Naive thymus-derived CD4-positive, alpha-beta T cell (primary cell): ENCODE data around the gene KCNA1. TPM values are rescaled to one million over a fixed set of nuclear protein-coding genes. Genes with fewer than 3 reads are reported as not detected.
A peak's percentile ranks its signal among the peaks of the same experiment; 100 is the strongest.

ENCODE experiments used
- ATAC-seq: fragments of 150-1000 bp; cut with Tn5 transposase; 2 replicates; pipeline ENCODE4 v1.10.0; 2021; ENCODE audit warnings: mild to moderate bottlenecking, moderate library complexity
- CTCF ChIA-PET: fragments of 350-600 bp; sonication (Branson Sonifier 250); formaldehyde crosslinking; loops from one replicate; lab custom pipeline; 2021; ENCODE audit warnings: antibody characterized with exemption; lab: Charles Lee
- POLR2A ChIA-PET: fragments of 350-600 bp; sonication (Branson Sonifier 250); formaldehyde crosslinking; loops from one replicate; lab custom pipeline; 2021; ENCODE audit warnings: antibody characterized with exemption, inconsistent platforms; lab: Charles Lee
- DNase-seq, 9 donors: peaks; one replicate each; pipeline versions ENCODE4 v3.0.0 to v3.0.0-alpha.2; 2020 to 2022; ENCODE audit warnings: mixed read lengths in 1 of 9
- H3K27ac ChIP-seq: one replicate; pipeline ENCODE4 v1.7.0; 2013; ENCODE audit warnings: mild to moderate bottlenecking, low read depth, low read length, moderate library complexity
- H3K27me3 ChIP-seq, 2 donors: one replicate each; pipeline ENCODE4 v1.7.0; 2013; ENCODE audit warnings: low read length in 2 of 2, mild to moderate bottlenecking in 2 of 2, moderate library complexity in 2 of 2; ENCODE audit not compliant: control insufficient read depth in 2 of 2, insufficient read depth in 2 of 2
- H3K36me3 ChIP-seq, 3 experiments: 1 replicate in 2 of 3; 2 replicates in 1 of 3; pipeline ENCODE4 v1.7.0; 2013; ENCODE audit warnings: low read length in 3 of 3, mild to moderate bottlenecking in 3 of 3, moderate library complexity in 1 of 3; ENCODE audit not compliant: insufficient read depth in 3 of 3, control insufficient read depth in 2 of 3
- H3K4me1 ChIP-seq, 2 donors: one replicate each; pipeline ENCODE4 v1.7.0; 2013; ENCODE audit warnings: low read length in 2 of 2, mild to moderate bottlenecking in 2 of 2, moderate library complexity in 1 of 2; ENCODE audit not compliant: control insufficient read depth in 2 of 2, insufficient read depth in 2 of 2
- H3K4me3 ChIP-seq: 2 replicates; pipeline ENCODE4 v1.7.0; 2013; ENCODE audit warnings: mild to moderate bottlenecking, low read length
- H3K9me3 ChIP-seq, 3 experiments: 1 replicate in 2 of 3; 2 replicates in 1 of 3; pipeline ENCODE4 v1.7.0; 2013; ENCODE audit warnings: low read length in 3 of 3; ENCODE audit not compliant: control insufficient read depth in 2 of 3
- H3K27ac Mint-ChIP-seq, 9 donors: one replicate each; pipeline ENCODE4 v1.8.0; 2020 to 2022; ENCODE audit warnings: mixed read lengths in 9 of 9, mild to moderate bottlenecking in 8 of 9, moderate library complexity in 5 of 9, inconsistent platforms in 2 of 9
- H3K27me3 Mint-ChIP-seq, 5 donors: one replicate each; pipeline ENCODE4 v1.8.0; 2021 to 2022; ENCODE audit warnings: mixed read lengths in 5 of 5, mild to moderate bottlenecking in 1 of 5
- H3K36me3 Mint-ChIP-seq, 5 donors: one replicate each; pipeline ENCODE4 v1.8.0; 2020 to 2022; ENCODE audit warnings: mixed read lengths in 5 of 5, mild to moderate bottlenecking in 3 of 5, inconsistent platforms in 1 of 5
- H3K4me1 Mint-ChIP-seq, 7 donors: one replicate each; pipeline ENCODE4 v1.8.0; 2020 to 2022; ENCODE audit warnings: mixed read lengths in 7 of 7, mild to moderate bottlenecking in 3 of 7, inconsistent platforms in 1 of 7
- H3K4me3 Mint-ChIP-seq, 10 donors: one replicate each; pipeline ENCODE4 v1.8.0; 2020 to 2022; ENCODE audit warnings: mild to moderate bottlenecking in 10 of 10, mixed read lengths in 10 of 10, moderate library complexity in 6 of 10, inconsistent platforms in 2 of 10
- H3K9me3 Mint-ChIP-seq, 11 donors: one replicate each; pipeline ENCODE4 v1.8.0; 2020 to 2022; ENCODE audit warnings: mixed read lengths in 11 of 11, mild to moderate bottlenecking in 4 of 11, inconsistent platforms in 1 of 11, moderate library complexity in 1 of 11
- intact Hi-C, 2 donors: fragments of 100-400 bp; cut with micrococcal nuclease; formaldehyde crosslinking; loops; one replicate each; pipeline ENCODE4 v1.15.1; 2023
- polyA plus RNA-seq, 2 donors: library from polyadenylated mRNA; unstranded; fragments of 300-500 nt; fragmentation: Illumina TruSeq; gene quantifications; one replicate each; pipeline ENCODE4 v1.2.3, GENCODE V29; 2021
- total RNA-seq, 6 experiments: library from RNA in 5 of 6; stranded (reverse) in 5 of 6; gene quantifications; 1 replicate in 5 of 6; 2 replicates in 1 of 6; pipeline ENCODE4 v1.2.3 and lab custom pipeline; 2021 to 2026

Gene KCNA1
- total and polyA plus RNA-seq, 7 experiments from 2014 or later: not detected

DNA sequence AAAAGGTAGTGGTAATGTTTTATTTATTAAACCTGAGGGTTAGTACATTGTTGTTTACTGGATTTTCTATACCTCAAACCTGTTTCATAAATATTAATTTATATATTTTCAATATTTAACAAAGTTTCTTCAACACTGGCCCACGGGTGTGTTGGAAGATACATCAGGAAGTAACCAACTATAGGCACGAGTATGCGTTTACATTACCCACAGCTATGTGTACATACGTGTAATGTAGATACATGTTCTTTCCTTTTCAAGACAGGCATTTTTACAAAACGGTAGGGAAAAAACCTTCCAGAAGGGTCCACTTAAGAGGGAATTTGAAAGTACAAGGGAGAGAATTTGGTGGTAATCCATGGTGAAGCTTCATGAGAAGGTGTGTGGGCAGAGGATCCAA lies 17.8 kb upstream of the KCNA1 start:
- Mint-ChIP-seq H3K36me3 (no peaks in the 10 kb centered on the region), H3K9me3 (no peaks in the 10 kb centered on the region), H3K4me3 (no peak overlapping the region), H3K27me3 (peaks cover 29 to 47% (median 36%) of the 10 kb centered on the region in 5 donors), H3K4me1 (no peaks in the 10 kb centered on the region), H3K27ac (no peak overlapping the region)
- no peaks in the 10 kb centered on the region for H3K4me1 ChIP-seq
- no peak overlapping the region for H3K27ac ChIP-seq
- intact Hi-C loops: no loop called here
- no peaks in the 10 kb centered on the region for H3K9me3 ChIP-seq
- DNase-seq: no peak
- ChIA-PET CTCF (no interaction called here), POLR2A (no interaction called here)
- no peaks in the 10 kb centered on the region for H3K36me3 ChIP-seq
- no peak for ATAC-seq
- H3K27me3 ChIP-seq: no peaks in the 10 kb centered on the region
- no peak overlapping the region for H3K4me3 ChIP-seq

DNA sequence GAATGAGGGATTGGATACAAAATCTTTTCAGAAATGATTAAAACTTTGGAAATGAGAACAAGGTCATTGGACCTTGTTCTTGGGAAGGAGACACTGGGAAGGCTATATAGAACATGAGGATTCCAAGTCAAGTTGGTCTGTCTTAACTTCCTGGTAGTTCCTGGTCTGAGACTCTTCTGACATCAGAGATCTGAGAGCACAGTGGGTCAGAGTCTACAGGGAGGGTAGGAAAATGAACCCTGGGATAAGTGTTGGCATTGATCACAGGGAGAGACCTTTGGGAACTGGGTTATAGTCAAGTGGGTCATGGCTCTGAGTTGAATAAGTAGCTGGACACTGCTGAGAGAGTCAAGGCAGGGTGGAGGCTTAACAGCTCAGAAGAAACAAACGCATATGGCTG lies 17.3 kb upstream of the KCNA1 start:
- H3K36me3 Mint-ChIP-seq: no peaks in the 10 kb centered on the region
- no peaks in the 10 kb centered on the region for H3K36me3 ChIP-seq
- H3K27ac ChIP-seq: no peak overlapping the region
- ATAC-seq (no peak), DNase-seq (no peak)
- ChIA-PET POLR2A (no interaction called here), CTCF (no interaction called here)
- no peak overlapping the region for H3K4me3 Mint-ChIP-seq
- peaks cover 25 to 47% (median 32%) of the 10 kb centered on the region in 5 donors for H3K27me3 Mint-ChIP-seq
- H3K4me1 ChIP-seq: no peaks in the 10 kb centered on the region
- intact Hi-C loops: no loop called here
- H3K4me1 Mint-ChIP-seq: no peaks in the 10 kb centered on the region
- no peaks in the 10 kb centered on the region for H3K9me3 Mint-ChIP-seq
- no peaks in the 10 kb centered on the region for H3K9me3 ChIP-seq
- H3K27ac Mint-ChIP-seq: no peak overlapping the region
- no peak overlapping the region for H3K4me3 ChIP-seq
- H3K27me3 ChIP-seq: no peaks in the 10 kb centered on the region

DNA sequence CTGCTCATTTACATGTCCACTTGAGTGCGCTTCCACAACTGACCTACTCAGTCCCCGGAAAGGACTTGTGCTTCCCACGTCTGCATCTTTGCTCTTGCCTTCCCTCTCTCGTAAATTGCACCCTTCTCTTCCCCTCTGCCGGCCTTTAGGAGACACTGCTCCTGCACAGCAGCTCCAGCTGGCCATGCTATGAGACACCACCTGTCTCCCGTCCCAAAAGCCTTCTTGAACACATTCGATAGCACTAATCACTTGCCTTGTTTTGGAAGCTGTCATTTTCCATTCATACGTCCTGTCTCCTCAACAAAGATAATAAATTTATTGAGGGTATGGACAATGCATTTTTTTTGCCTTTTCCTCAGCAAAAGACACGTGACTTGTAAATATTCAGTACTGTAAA lies 15.7 kb upstream of the KCNA1 start:
- intact Hi-C loops: no loop called here
- H3K4me1 Mint-ChIP-seq: no peaks in the 10 kb centered on the region
- CTCF ChIA-PET: no interaction called here

DNA sequence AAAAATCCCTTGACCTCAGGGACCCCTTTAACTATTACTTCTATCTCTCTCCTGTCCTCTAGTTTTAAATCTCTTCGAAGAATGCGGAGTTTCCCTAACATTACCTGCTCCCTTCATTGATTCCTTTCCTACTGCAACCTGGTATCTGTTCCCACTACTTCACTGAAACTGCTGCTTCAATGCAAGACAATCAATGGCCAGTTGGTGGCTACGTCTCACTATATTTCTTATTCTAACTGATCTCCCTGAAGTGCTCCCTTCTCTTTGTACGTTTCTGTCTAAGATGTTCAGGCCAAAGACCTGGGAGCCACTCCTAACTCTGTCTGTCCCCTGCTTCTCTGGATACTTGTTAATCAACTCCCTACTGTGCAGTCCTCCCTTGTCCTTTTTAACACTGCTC lies 10.3 kb upstream of the KCNA1 start:
- Mint-ChIP-seq H3K36me3 (no peaks in the 10 kb centered on the region), H3K9me3 (no peaks in the 10 kb centered on the region), H3K27me3 (peaks cover 22 to 49% (median 30%) of the 10 kb centered on the region in 5 donors), H3K27ac (no peak overlapping the region), H3K4me3 (no peak overlapping the region), H3K4me1 (no peaks in the 10 kb centered on the region)
- DNase-seq (no peak), ATAC-seq (no peak)
- POLR2A ChIA-PET: no interaction called here
- H3K27me3 ChIP-seq: no peaks in the 10 kb centered on the region
- no peaks in the 10 kb centered on the region for H3K36me3 ChIP-seq
- CTCF ChIA-PET: no interaction called here
- H3K27ac ChIP-seq: no peak overlapping the region
- no peaks in the 10 kb centered on the region for H3K4me1 ChIP-seq
- no peak overlapping the region for H3K4me3 ChIP-seq
- intact Hi-C loops: no loop called here
- no peaks in the 10 kb centered on the region for H3K9me3 ChIP-seq

More for the DNA sequence above, 15.7 kb upstream of the KCNA1 start:
- H3K9me3 ChIP-seq: no peaks in the 10 kb centered on the region
- no peaks in the 10 kb centered on the region for H3K9me3 Mint-ChIP-seq
- no peaks in the 10 kb centered on the region for H3K36me3 Mint-ChIP-seq
- peaks cover 19 to 42% (median 26%) of the 10 kb centered on the region in 5 donors for H3K27me3 Mint-ChIP-seq
- ATAC-seq: no peak
- H3K36me3 ChIP-seq: no peaks in the 10 kb centered on the region
- H3K4me1 ChIP-seq: no peaks in the 10 kb centered on the region
- no peaks in the 10 kb centered on the region for H3K27me3 ChIP-seq
- no peak overlapping the region for H3K4me3 ChIP-seq
- no peak for DNase-seq
- no peak overlapping the region for H3K27ac Mint-ChIP-seq
- POLR2A ChIA-PET: no interaction called here
- no peak overlapping the region for H3K4me3 Mint-ChIP-seq
- H3K27ac ChIP-seq: no peak overlapping the region

DNA sequence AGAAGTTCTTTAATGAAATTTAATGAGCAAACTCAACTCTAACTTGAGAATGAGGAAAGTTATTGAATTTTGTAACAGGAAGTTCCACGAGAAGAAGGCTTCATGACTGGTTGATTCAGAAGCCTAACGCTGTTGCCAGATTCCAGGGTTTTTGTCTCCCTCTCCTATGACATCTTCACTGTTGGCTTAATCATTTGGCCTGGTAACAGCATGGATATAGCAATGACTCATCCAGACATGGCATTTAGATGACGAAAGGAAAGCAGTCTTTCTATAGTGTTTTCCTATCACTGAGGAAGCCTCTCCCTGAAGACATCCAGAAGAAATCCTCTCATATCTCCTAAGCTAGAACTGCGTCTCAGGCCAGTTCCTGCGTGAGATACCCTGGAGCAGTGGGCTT lies 9.4 kb upstream of the KCNA1 start:
- no peak overlapping the region for H3K4me3 ChIP-seq
- no peaks in the 10 kb centered on the region for H3K9me3 ChIP-seq
- CTCF ChIA-PET: no interaction called here
- no peak overlapping the region for H3K27ac Mint-ChIP-seq
- POLR2A ChIA-PET: no interaction called here
- H3K27me3 ChIP-seq: no peaks in the 10 kb centered on the region
- DNase-seq: no peak
- H3K4me1 Mint-ChIP-seq: no peaks in the 10 kb centered on the region
- H3K4me1 ChIP-seq: no peaks in the 10 kb centered on the region
- intact Hi-C loops: no loop called here
- H3K36me3 Mint-ChIP-seq: no peaks in the 10 kb centered on the region
- H3K27ac ChIP-seq: no peak overlapping the region
- H3K36me3 ChIP-seq: no peaks in the 10 kb centered on the region
- no peak overlapping the region for H3K4me3 Mint-ChIP-seq
- peaks cover 22 to 50% (median 30%) of the 10 kb centered on the region in 5 donors for H3K27me3 Mint-ChIP-seq
- no peaks in the 10 kb centered on the region for H3K9me3 Mint-ChIP-seq
- no peak for ATAC-seq

DNA sequence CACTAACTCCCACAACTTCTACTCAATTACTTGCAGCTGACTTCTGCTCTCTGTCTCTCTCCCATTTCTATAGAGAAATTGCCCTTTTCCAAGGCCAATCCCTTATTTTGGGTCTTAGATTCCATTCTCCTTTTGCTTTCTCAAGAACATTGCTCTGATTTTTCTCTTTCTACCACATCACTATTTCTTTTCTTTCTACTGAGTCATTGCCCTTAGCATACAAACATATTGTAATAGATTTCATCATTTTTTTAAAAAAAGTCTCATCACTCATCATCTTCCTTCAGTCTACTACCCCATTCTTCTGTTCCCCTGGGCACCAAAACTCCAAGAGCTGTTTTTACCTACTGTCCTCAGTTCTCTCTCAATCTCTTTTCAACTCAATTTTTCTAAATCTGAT lies 4.4 kb upstream of the KCNA1 start:
- H3K4me1 ChIP-seq: peaks cover 0 to 3% of the 10 kb centered on the region in 2 donors
- Mint-ChIP-seq H3K36me3 (no peaks in the 10 kb centered on the region), H3K27ac (no peak overlapping the region), H3K4me1 (peaks cover 0 to 5% (median 0%) of the 10 kb centered on the region in 7 donors), H3K27me3 (peaks cover 17 to 51% (median 26%) of the 10 kb centered on the region in 5 donors), H3K9me3 (no peaks in the 10 kb centered on the region), H3K4me3 (no peak overlapping the region)
- no peaks in the 10 kb centered on the region for H3K36me3 ChIP-seq
- ATAC-seq: no peak
- no peaks in the 10 kb centered on the region for H3K9me3 ChIP-seq
- H3K27me3 ChIP-seq: peaks cover 0 to 14% of the 10 kb centered on the region in 2 donors
- no peak overlapping the region for H3K4me3 ChIP-seq
- DNase-seq: no peak
- CTCF ChIA-PET: no interaction called here
- H3K27ac ChIP-seq: no peak overlapping the region
- intact Hi-C loops: no loop called here
- POLR2A ChIA-PET: no interaction called here

DNA sequence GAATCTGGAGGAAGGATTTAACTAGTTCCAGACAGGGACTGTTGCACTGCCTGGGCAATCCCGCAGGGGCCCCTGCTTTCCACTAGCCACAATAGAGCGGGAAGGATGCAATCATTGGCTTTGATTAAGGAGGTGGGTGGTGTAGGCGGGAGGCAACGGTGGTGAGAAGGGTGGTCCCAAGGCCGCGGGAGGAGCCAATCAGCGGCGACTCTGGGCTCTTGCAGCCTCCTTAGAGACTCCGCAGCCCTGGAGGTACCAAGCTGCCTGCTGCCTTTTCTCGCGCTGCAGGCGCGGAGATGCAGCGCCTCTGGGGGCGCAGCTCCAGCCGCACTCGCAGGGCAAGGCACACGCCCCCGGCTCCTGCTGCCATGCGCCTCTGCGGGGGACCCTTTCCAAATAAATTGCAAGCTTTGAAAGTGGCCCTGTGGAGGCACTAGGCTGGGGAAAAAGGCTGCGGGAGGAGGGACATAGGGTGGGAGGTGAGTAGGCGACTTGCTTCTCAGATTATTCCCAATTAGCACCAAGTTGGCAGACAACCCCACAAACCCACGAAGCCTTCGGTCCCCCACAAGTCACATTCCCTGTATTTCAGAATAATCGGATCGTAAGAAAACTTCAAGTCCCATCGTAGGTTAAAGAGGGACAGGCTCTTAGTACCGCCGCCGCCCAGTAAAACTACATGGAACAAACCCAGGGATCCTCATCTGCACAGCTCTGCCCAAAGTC lies 858 bp upstream of the KCNA1 start:
- Histone ChIP-seq H3K4me1 (peaks cover 0 to 3% of the 10 kb centered on the region in 2 donors), H3K36me3 (no peaks in the 10 kb centered on the region), H3K4me3 (no peak overlapping the region), H3K9me3 (no peaks in the 10 kb centered on the region), H3K27me3 (peaks cover 0 to 14% of the 10 kb centered on the region in 2 donors), H3K27ac (no peak overlapping the region)
- peaks cover 0 to 5% (median 4%) of the 10 kb centered on the region in 5 donors for H3K36me3 Mint-ChIP-seq
- ATAC-seq (no peak), DNase-seq (peak in 1 of 9 donors; percentile 23)
- peaks cover 21 to 54% (median 24%) of the 10 kb centered on the region in 5 donors for H3K27me3 Mint-ChIP-seq
- intact Hi-C loops: no loop called here
- peak overlapping the region in 8 of 10 donors; percentile 21 to 87 (median 42) for H3K4me3 Mint-ChIP-seq
- peaks cover 0 to 8% (median 2%) of the 10 kb centered on the region in 11 donors for H3K9me3 Mint-ChIP-seq
- no peak overlapping the region for H3K27ac Mint-ChIP-seq
- ChIA-PET CTCF (no interaction called here), POLR2A (no interaction called here)
- H3K4me1 Mint-ChIP-seq: peaks cover 7 to 20% (median 11%) of the 10 kb centered on the region in 7 donors
